Activated naive CD8-positive, alpha-beta T cell (primary cell): ENCODE measurements around the gene LDLRAD4.

ENCODE experiments used
- H3K27ac Mint-ChIP-seq: one replicate; pipeline ENCODE4 v1.8.0; 2021; ENCODE audit warnings: mixed read lengths
- H3K27me3 Mint-ChIP-seq: one replicate; pipeline ENCODE4 v1.8.0; 2021; ENCODE audit warnings: mixed read lengths
- H3K36me3 Mint-ChIP-seq: one replicate; pipeline ENCODE4 v1.8.0; 2021; ENCODE audit warnings: mixed read lengths
- H3K4me1 Mint-ChIP-seq: one replicate; pipeline ENCODE4 v1.8.0; 2021; ENCODE audit warnings: low read depth, mixed read lengths
- H3K4me3 Mint-ChIP-seq: one replicate; pipeline ENCODE4 v1.8.0; 2021; ENCODE audit warnings: mild to moderate bottlenecking, mixed read lengths
- H3K9me3 Mint-ChIP-seq: one replicate; pipeline ENCODE4 v1.8.0; 2021; ENCODE audit warnings: low read depth, mixed read lengths

Gene LDLRAD4

GRCh38 chr18:13231151-13231550, 12.6 kb downstream of the LDLRAD4 start:
- no peak overlapping the region for H3K27ac Mint-ChIP-seq
- H3K36me3 Mint-ChIP-seq: no peaks in the 10 kb centered on the region
- H3K4me3 Mint-ChIP-seq: no peak overlapping the region
- H3K9me3 Mint-ChIP-seq: no peaks in the 10 kb centered on the region
- H3K4me1 Mint-ChIP-seq: peaks cover 8% of the 10 kb centered on the region
- no peaks in the 10 kb centered on the region for H3K27me3 Mint-ChIP-seq

- H3K9me3 Mint-ChIP-seq: no peaks in the 10 kb centered on the region
- no peak overlapping the region for H3K27ac Mint-ChIP-seq
- H3K4me1 Mint-ChIP-seq: peaks cover 8% of the 10 kb centered on the region
- H3K36me3 Mint-ChIP-seq: no peaks in the 10 kb centered on the region
- no peaks in the 10 kb centered on the region for H3K27me3 Mint-ChIP-seq
- H3K4me3 Mint-ChIP-seq: no peak overlapping the region
These were observed 13.7 kb downstream of the LDLRAD4 start for GRCh38 chr18:13232086-13232917.

DNA sequence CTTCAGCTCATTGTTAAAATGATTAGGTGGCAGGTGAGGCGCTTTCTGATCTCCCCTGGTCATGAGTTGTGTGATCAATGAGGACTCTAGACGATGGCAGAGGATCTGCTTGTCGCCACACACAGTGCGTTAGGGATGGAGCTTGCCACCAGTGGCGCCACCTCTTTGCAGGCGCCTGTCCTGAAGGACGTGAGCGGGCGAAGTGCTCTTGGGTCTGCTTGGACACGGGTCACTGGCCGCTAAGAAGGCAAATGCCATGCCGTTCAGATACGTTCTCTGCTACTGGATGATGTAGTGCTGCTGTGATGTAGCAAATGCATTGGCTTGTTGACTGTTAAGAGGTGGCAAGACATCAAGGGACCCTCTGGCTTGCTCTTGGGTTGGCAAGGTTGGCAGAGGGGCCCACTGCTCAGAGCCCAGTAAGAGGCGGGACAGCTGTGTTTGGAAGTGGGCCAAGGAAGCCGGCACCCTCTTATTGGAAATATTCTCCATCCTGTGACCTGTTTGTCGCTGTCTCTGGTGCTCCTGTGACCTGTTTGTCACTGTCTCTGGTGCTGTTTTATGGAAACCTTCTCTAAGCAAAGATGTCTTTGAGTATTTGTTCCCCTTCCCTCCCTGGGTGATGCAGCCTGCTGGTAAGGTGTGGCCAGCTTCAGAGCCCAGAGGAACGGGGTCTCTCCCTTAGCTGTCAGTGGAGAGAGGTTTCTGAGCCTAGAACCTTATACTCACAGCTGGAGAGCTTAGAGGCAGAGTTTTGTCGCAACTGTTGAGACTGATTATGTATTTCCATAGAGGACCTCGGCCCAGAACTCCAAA, 14.6 kb downstream of the LDLRAD4 start:
- H3K27ac Mint-ChIP-seq: no peak overlapping the region
- no peaks in the 10 kb centered on the region for H3K36me3 Mint-ChIP-seq
- H3K4me1 Mint-ChIP-seq: peaks cover 8% of the 10 kb centered on the region

DNA sequence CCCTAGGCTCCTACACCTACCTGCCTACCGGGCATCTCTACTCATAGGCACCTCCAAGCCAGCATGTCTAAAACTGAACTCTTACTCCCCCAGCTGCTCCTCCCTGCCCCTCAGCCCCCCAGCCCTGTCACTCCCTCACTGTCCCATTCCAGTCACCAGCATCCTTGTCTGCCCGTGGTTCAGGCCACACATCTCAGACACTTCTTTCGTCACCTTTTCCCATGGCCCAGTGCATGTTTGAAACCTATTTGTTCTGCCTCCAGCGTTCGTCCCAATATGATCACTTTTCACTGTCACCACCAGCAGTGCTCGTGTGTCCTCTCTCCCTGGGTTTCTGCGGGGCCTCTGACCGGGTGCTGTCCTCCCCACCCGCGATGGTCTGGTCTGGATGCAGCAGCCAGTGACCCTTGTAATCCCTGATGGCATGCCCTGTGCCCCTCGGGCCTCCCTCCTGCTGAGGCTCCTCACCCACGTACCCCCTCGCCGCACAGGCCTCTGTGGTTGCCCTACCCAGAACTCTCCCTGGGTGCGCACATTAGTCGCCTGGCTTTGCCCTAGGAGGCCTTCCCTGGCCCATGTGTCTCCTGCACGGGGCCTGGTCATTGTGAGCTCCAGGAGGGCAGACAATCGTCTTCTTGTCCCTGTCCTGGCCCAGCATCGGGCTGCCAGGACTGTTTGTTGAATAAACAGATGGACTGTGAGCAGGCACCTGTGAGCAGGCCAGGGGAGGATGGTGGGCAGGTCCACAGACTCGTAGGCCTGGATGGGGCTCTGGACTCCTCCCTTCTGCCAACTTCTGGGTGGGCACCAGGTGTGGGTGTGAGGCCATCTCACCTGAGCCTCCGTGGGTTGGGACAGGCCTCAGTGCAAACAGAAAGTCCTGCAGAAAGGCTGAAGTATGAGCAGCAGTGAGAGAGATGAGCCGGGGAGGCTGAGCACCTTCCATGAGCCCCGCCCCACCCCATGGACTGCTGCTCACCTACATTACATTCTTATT, 15.5 kb downstream of the LDLRAD4 start:
- Mint-ChIP-seq H3K4me1 (peaks cover 6% of the 10 kb centered on the region), H3K36me3 (no peaks in the 10 kb centered on the region), H3K27ac (no peak overlapping the region), H3K9me3 (no peaks in the 10 kb centered on the region), H3K4me3 (no peak overlapping the region), H3K27me3 (no peaks in the 10 kb centered on the region)

More for the DNA sequence above, 14.6 kb downstream of the LDLRAD4 start:
- no peaks in the 10 kb centered on the region for H3K9me3 Mint-ChIP-seq
- H3K4me3 Mint-ChIP-seq: no peak overlapping the region
- no peaks in the 10 kb centered on the region for H3K27me3 Mint-ChIP-seq

- peaks cover 1% of the 10 kb centered on the region for H3K4me1 Mint-ChIP-seq
- H3K4me3 Mint-ChIP-seq: no peak overlapping the region
- H3K27ac Mint-ChIP-seq: no peak overlapping the region
- no peaks in the 10 kb centered on the region for H3K9me3 Mint-ChIP-seq
- no peaks in the 10 kb centered on the region for H3K27me3 Mint-ChIP-seq
- H3K36me3 Mint-ChIP-seq: no peaks in the 10 kb centered on the region
These were observed 16.9 kb downstream of the LDLRAD4 start for GRCh38 chr18:13235421-13235831.

DNA sequence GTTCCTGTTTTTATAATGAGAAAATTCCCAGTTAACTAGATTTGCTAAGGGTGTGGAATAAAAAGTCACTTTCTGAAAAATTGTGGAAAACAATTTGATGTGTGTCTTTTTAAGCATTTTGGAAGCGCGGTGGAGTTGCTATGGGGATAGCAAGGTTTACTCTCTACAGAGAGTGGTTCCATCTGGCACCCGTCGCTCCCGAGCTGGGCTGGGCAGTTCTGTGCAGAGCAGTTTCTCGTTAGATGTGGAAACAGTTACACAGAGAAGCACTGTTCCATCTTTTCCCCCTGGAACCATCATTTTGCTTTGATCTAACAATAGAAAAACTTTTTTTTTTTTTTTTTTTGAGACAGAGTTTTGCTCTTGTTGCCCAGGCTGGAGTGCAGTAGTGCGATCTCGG, 17.4 kb downstream of the LDLRAD4 start:
- peaks cover 1% of the 10 kb centered on the region for H3K4me1 Mint-ChIP-seq
- no peaks in the 10 kb centered on the region for H3K36me3 Mint-ChIP-seq
- H3K27ac Mint-ChIP-seq: no peak overlapping the region
- no peaks in the 10 kb centered on the region for H3K9me3 Mint-ChIP-seq
- H3K27me3 Mint-ChIP-seq: no peaks in the 10 kb centered on the region
- H3K4me3 Mint-ChIP-seq: no peak overlapping the region

GRCh38 chr18:13236411-13236810, 17.9 kb downstream of the LDLRAD4 start:
- Mint-ChIP-seq H3K27me3 (no peaks in the 10 kb centered on the region), H3K27ac (no peak overlapping the region), H3K36me3 (no peaks in the 10 kb centered on the region), H3K4me1 (peaks cover 1% of the 10 kb centered on the region), H3K4me3 (no peak overlapping the region), H3K9me3 (no peaks in the 10 kb centered on the region)

DNA sequence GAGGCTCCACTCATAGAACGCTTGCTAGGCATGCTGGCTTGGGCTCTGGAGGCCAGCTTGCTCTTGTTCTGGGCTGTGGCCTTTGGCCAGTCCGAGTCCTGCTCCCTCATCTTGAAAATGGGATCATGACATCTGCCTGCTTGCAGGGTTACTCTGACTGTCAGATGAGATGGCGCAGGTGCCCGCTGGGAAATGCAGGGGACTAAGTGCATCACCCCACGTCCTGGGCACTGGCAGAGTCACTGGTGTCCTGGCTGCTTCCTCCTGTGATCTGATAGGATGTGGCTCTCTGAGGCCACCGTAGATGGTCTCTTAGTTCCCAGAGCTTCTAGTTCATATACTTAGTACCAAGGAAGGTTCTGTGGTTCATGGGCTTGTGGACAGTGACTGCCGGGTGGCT, 18.5 kb downstream of the LDLRAD4 start:
- H3K27ac Mint-ChIP-seq: no peak overlapping the region
- H3K36me3 Mint-ChIP-seq: no peaks in the 10 kb centered on the region
- no peaks in the 10 kb centered on the region for H3K27me3 Mint-ChIP-seq
- no peaks in the 10 kb centered on the region for H3K9me3 Mint-ChIP-seq
- H3K4me3 Mint-ChIP-seq: no peak overlapping the region
- peaks cover 1% of the 10 kb centered on the region for H3K4me1 Mint-ChIP-seq

DNA sequence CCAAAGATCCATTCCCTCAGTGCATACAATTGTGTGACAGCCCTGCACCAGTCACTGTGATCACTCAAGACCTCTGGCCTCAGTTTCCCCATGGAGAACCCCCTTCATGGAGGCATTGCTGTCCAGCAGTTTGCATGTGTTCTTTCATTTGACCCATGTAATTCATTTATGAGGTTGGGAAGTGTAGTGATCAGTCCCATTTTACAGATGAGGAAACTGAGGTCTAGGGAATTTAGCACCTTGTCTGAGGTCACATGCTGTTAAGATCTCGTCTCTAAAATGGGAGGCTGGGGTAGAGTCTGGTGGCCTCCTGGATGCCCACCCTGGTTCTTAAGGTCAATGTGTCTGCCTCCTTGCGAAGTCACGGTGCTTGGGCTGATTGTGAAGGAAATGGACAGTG, 19.1 kb downstream of the LDLRAD4 start:
- Mint-ChIP-seq H3K36me3 (no peaks in the 10 kb centered on the region), H3K9me3 (no peaks in the 10 kb centered on the region), H3K4me3 (no peak overlapping the region), H3K27me3 (no peaks in the 10 kb centered on the region), H3K27ac (no peak overlapping the region), H3K4me1 (peaks cover 1% of the 10 kb centered on the region)

- Mint-ChIP-seq H3K27me3 (no peaks in the 10 kb centered on the region), H3K4me1 (no peaks in the 10 kb centered on the region), H3K9me3 (no peaks in the 10 kb centered on the region), H3K27ac (no peak overlapping the region), H3K36me3 (peaks cover 3% of the 10 kb centered on the region), H3K4me3 (no peak overlapping the region)
These were observed 20.8 kb downstream of the LDLRAD4 start for GRCh38 chr18:13239171-13239956.

DNA sequence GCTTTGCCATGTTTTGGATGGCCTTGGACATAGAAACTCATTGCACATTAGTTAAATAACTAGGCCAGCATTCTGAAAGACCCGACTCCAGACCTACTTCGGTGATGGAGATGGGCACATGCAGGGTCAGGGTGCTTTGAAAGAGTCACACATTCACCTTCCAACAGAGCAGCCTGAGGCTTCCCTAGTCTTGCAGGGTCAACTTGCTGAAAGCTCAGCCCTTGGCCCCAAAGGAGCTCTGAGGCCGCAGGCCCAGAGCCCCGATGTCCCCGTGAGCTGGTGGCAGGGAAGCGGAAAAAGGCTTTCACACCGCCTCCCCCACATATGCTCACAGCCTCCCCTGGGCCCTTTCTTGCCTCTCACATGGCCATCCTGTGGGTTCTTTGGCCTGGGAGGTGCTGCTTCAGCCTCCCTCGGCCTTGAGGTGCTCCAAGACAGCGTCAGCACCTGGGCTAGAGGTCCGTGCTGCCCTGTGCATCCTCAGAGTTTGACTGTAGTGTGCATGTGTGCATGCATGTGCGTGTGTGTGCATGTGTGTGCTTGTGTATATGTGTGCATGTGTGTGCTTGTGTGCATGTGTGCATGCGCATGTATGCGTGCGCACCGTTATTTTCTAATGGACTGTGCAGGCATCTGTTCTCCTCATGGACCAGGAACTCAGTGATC, 21.6 kb downstream of the LDLRAD4 start:
- Mint-ChIP-seq H3K36me3 (peaks cover 5% of the 10 kb centered on the region), H3K27me3 (no peaks in the 10 kb centered on the region), H3K4me1 (no peaks in the 10 kb centered on the region), H3K9me3 (no peaks in the 10 kb centered on the region), H3K4me3 (no peak overlapping the region), H3K27ac (no peak overlapping the region)

GRCh38 chr18:13241083-13241892, 22.7 kb downstream of the LDLRAD4 start:
- Mint-ChIP-seq H3K4me3 (no peak overlapping the region), H3K27me3 (no peaks in the 10 kb centered on the region), H3K27ac (no peak overlapping the region), H3K4me1 (no peaks in the 10 kb centered on the region), H3K36me3 (peaks cover 5% of the 10 kb centered on the region), H3K9me3 (no peaks in the 10 kb centered on the region)

DNA sequence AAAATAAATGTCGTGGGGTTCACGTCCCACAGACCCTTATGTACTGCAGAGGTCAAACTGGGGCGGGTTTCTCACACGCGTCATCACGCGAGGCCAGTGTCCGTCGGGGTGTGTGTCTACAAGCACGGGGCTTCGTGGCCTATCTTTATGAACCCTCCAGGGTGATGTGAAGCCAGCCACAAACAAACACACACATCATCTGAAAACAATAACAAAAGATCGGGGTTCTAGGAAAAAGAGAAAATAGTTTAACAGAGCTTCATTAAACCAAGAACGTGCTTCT, 23.3 kb downstream of the LDLRAD4 start:
- Mint-ChIP-seq H3K27ac (no peak overlapping the region), H3K4me1 (no peaks in the 10 kb centered on the region)

More for the DNA sequence above, 23.3 kb downstream of the LDLRAD4 start:
- Mint-ChIP-seq H3K9me3 (no peaks in the 10 kb centered on the region), H3K27me3 (no peaks in the 10 kb centered on the region), H3K4me3 (no peak overlapping the region), H3K36me3 (peaks cover 5% of the 10 kb centered on the region)
